Smooth muscle cell (in vitro differentiated cells): ENCODE data around the gene TACC2. TPM values are rescaled to one million over a fixed set of nuclear protein-coding genes. Genes with fewer than 3 reads are reported as not detected.

Experiments used
- DNase-seq: peaks from one replicate; lab custom pipeline; 2025; ENCODE audit not compliant: unreplicated experiment; lab: John Stamatoyannopoulos, UW
- H2AFZ ChIP-seq: fragments of 200-600 bp; sonication (generic); 2 replicates; pipeline ENCODE4 v1.6.0; 2016; ENCODE audit warnings: antibody characterized with exemption, low read depth, mild to moderate bottlenecking
- H3F3A ChIP-seq: fragments of 200-600 bp; sonication (generic); 2 replicates; pipeline ENCODE4 v1.6.0; 2017; ENCODE audit warnings: antibody characterized with exemption, low read depth
- H3K27ac ChIP-seq: fragments of 200-600 bp; sonication (generic); 2 replicates; pipeline ENCODE4 v1.5.1; 2016; ENCODE audit warnings: low read depth, mild to moderate bottlenecking
- H3K27me3 ChIP-seq: fragments of 200-600 bp; sonication (generic); 2 replicates; pipeline ENCODE4 v1.6.1; 2016; ENCODE audit warnings: low read depth, mild to moderate bottlenecking
- H3K36me3 ChIP-seq: fragments of 200-600 bp; sonication (generic); 2 replicates; pipeline ENCODE4 v1.5.1; 2016; ENCODE audit warnings: low read depth
- H3K4me1 ChIP-seq: fragments of 200-600 bp; sonication (generic); 2 replicates; pipeline ENCODE4 v1.5.1; 2016; ENCODE audit warnings: low read depth
- H3K4me2 ChIP-seq: fragments of 200-600 bp; sonication (generic); 2 replicates; pipeline ENCODE4 v1.6.0; 2016; ENCODE audit warnings: mild to moderate bottlenecking
- H3K4me3 ChIP-seq: fragments of 200-600 bp; sonication (generic); 2 replicates; pipeline ENCODE4 v1.5.1; 2016; ENCODE audit warnings: mild to moderate bottlenecking
- H3K79me2 ChIP-seq: fragments of 200-600 bp; sonication (generic); 2 replicates; pipeline ENCODE4 v1.6.0; 2016; ENCODE audit warnings: low read depth, mild to moderate bottlenecking
- H3K9ac ChIP-seq: fragments of 200-600 bp; sonication (generic); 2 replicates; pipeline ENCODE4 v1.6.0; 2016; ENCODE audit warnings: low read depth
- H3K9me3 ChIP-seq: fragments of 200-600 bp; sonication (generic); replicated peaks from 2 replicates; pipeline ENCODE4 v1.5.1; 2016; ENCODE audit warnings: low read depth
- H4K20me1 ChIP-seq: fragments of 200-600 bp; sonication (generic); 2 replicates; pipeline ENCODE4 v1.6.0; 2016; ENCODE audit warnings: low read depth
- WGBS: methylation state at CpG from one replicate; pipeline ENCODE4 v1.1.7; 2016; ENCODE audit warnings: low lambda C conversion rate; 5-methylcytosine and 5-hydroxymethylcytosine counted together
- polyA plus RNA-seq: library from polyadenylated mRNA; unstranded; fragments of >200 nt; fragmentation: Nextera tagmentation; extraction: Ambion mirVana; gene quantifications from 2 replicates; pipeline ENCODE4 v1.2.1, GENCODE V29; 2016
- total RNA-seq: library from RNA; depleted of rRNA; stranded (reverse); fragments of >200 nt; gene quantifications from 2 replicates; pipeline ENCODE4 v1.2.3, GENCODE V29; 2014
- TF ChIP-seq, protein P1 (sequence below): fragments of 200-600 bp; sonication (generic); IDR thresholded peaks from 2 replicates; pipeline ENCODE4 v1.5.1; 2017; ENCODE audit warnings: borderline replicate concordance, mild to moderate bottlenecking, antibody characterized with exemption; ENCODE audit not compliant: insufficient read depth, poor library complexity, severe bottlenecking

Gene TACC2
- total and polyA plus RNA-seq, 2 experiments from 2014 or later = 2.8 to 7.6 TPM

DNA sequence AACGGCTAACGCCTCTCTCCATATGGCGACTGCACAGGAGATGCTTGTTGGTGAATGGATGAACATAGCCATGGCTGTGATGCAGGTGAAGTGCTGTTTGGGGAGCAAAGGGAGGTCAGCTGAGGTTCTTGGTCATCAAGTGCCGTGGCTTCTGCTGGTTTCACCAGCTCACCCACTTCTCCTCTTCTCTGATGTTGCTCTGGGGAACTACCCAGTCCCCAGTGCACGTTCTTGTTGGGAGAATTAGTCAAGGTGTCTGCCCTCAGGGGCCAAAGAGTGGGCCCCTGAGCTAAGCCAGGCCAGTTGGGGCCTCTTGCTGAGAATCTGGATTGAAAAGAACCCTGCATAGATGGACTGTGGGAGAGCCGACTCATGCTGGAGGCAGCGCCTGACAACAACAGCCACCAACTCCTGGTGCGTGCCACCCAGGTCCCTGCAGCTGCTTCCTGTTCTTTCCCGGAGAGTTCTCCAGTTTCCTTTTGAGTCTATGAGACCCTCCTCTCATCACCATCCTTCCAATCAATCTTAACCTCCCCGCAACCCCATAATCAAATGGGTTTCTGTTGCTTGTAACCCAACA lies 285.1 kb downstream of the TACC2 start:
- no peaks in the 10 kb centered on the region for H3K4me1 ChIP-seq
- no peak for DNase-seq
- no peak overlapping the region for H3K4me3 ChIP-seq
- no peak overlapping the region for H3K9ac ChIP-seq
- TF ChIP-seq, protein P1, sequence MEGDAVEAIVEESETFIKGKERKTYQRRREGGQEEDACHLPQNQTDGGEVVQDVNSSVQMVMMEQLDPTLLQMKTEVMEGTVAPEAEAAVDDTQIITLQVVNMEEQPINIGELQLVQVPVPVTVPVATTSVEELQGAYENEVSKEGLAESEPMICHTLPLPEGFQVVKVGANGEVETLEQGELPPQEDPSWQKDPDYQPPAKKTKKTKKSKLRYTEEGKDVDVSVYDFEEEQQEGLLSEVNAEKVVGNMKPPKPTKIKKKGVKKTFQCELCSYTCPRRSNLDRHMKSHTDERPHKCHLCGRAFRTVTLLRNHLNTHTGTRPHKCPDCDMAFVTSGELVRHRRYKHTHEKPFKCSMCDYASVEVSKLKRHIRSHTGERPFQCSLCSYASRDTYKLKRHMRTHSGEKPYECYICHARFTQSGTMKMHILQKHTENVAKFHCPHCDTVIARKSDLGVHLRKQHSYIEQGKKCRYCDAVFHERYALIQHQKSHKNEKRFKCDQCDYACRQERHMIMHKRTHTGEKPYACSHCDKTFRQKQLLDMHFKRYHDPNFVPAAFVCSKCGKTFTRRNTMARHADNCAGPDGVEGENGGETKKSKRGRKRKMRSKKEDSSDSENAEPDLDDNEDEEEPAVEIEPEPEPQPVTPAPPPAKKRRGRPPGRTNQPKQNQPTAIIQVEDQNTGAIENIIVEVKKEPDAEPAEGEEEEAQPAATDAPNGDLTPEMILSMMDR = no peak
- H3K4me2 ChIP-seq = no peak overlapping the region
- H3K36me3 ChIP-seq = no peaks in the 10 kb centered on the region
- no peak overlapping the region for H3K27ac ChIP-seq
- H3K9me3 ChIP-seq = no peaks in the 10 kb centered on the region
- no peaks in the 10 kb centered on the region for H3K79me2 ChIP-seq
- no peaks in the 10 kb centered on the region for H4K20me1 ChIP-seq
- H2AFZ ChIP-seq = no peak overlapping the region
- WGBS = 83% methylated on average over 10 of the region's 10 CpGs
- H3K27me3 ChIP-seq = no peaks in the 10 kb centered on the region
- H3F3A ChIP-seq = no peaks in the 10 kb centered on the region

DNA sequence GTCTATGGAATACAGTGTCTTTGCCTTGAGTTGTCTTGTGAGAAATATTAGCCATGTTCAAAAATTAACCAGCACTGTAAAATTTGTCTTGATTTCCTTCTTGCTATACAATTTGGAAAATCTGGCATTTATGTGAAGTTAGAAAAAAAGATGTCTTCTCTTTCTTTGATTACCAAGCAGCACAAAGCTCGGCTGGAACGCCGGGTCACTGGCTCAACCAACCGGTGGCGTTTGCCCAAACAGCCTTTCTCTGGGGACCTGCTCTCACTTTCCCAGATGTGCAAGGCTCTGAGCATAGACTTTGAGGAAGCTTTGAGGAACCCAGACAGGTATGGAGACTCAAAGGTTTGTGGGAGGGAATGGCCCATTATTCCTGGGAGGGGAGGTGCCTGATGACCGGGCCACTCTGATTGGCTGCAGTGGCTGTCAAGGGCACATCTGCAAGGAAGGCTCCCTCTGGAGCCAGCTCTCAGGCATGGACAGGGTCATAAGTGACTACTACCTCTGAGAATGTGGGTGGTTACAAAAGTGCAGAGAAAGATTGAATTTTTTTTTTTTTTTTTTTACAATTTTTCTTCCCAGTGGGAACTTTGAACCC lies 287.7 kb downstream of the TACC2 start:
- Histone ChIP-seq H3K27me3 (no peaks in the 10 kb centered on the region), H3K27ac (no peak overlapping the region), H3K9me3 (no peaks in the 10 kb centered on the region), H3K36me3 (no peaks in the 10 kb centered on the region), H3F3A (no peaks in the 10 kb centered on the region), H3K4me2 (no peak overlapping the region), H3K9ac (no peak overlapping the region), H2AFZ (no peak overlapping the region), H3K79me2 (no peaks in the 10 kb centered on the region), H4K20me1 (no peaks in the 10 kb centered on the region), H3K4me1 (no peaks in the 10 kb centered on the region), H3K4me3 (no peak overlapping the region)
- WGBS = 97% methylated on average over 6 of the region's 6 CpGs
- TF ChIP-seq, protein P1 = no peak
- DNase-seq = no peak

DNA sequence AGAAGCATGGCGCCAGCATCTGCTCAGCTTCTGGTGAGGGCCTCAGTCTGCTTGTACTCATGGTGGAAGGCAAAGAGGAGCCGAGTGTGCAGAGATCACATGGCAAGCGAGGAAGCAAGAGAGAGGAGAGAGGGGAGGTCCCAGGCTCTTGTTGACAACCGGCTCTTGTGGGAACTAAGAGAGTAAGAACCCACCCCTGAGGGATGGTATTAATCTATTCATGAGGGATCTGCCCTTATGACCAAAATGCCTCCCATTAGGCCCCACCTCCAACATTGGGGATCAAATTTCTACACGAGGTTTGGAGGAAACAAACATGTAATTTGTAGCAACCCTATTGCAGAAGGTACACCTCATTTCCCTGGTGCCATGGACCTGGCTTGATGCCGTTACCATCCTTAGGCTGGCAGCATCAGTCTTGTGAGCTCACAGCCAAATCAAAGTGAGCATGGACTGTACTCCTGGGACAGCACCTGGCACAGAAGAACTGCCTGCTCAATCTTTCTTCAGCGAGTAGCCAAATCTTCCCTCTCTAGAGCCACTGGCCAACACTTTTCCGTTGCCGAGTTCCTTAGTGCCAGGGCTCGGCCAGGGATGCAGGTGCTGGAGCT lies 288.7 kb downstream of the TACC2 start:
- 92% methylated on average over 10 of the region's 10 CpGs for WGBS

More for the DNA sequence above, 288.7 kb downstream of the TACC2 start:
- Histone ChIP-seq H3K9ac (no peak overlapping the region), H3K4me2 (no peak overlapping the region), H4K20me1 (no peaks in the 10 kb centered on the region), H3K79me2 (no peaks in the 10 kb centered on the region), H3F3A (no peaks in the 10 kb centered on the region), H3K4me1 (no peaks in the 10 kb centered on the region), H3K9me3 (no peaks in the 10 kb centered on the region), H3K27ac (no peak overlapping the region), H2AFZ (no peak overlapping the region), H3K27me3 (no peaks in the 10 kb centered on the region), H3K36me3 (no peaks in the 10 kb centered on the region), H3K4me3 (no peak overlapping the region)
- no peak for DNase-seq
- TF ChIP-seq, protein P1 = no peak
